ENCODE results near the gene RDH13. TPM values are rescaled to one million over a fixed set of nuclear protein-coding genes. Genes with fewer than 3 reads are reported as not detected.
"Not testable (repeated sequence)": the region's sequence is repeated elsewhere in the genome, so short reads cannot be mapped to it uniquely, and the experiment has no call there.

The RDH13 gene
- total RNA-seq, 1 donor from 2014 or later: 9.0 TPM

DNA sequence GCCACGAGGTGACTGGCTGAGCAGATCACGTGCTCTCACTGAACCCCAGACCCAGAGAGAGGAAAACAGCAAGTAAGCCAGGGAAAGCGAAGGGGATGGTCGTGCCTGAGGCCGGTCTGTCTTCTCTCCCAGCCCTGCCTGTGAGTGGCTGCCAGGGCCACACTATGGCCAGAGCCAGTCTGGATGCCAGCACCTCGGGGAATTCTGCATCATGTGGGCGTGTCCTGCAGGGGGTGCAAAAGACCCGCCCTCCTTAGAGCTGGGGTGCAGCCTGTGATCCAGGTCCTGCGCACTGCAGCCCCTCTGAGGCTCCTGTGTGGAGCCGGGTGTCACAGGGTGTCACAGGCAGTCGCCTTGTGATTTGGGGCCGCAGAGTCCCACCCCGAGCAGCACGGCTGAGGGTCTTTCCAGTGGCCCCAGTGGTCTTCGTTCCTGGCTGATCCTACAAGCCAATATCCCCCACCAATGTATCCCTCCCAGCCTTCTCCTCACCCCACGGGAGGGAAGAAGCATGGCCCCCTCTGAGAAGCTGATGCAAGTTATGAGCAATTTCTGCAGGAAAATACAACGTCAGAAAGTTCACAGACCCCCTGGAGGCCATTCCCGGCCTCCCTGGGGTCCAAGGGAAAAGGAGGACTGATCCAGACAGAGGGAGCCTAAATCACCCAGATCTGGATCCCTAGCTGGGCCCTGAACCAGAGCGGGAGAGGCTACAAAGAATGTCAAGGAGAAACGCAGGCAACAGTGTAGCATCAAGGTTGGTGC is 46.8 kb upstream of the RDH13 start:
- peaks cover 56% of the 10 kb centered on the region for H4K20me1 ChIP-seq (ENCODE audit: low read depth)
- no peaks in the 10 kb centered on the region for H3F3A ChIP-seq (ENCODE audit: low read depth)
- H3K36me3 ChIP-seq: no peaks in the 10 kb centered on the region
- no peak for DNase-seq (ENCODE audit: low spot score)
- H3K27me3 ChIP-seq: no peaks in the 10 kb centered on the region
- no peaks in the 10 kb centered on the region for H3K9me3 Mint-ChIP-seq
- peaks cover 38% of the 10 kb centered on the region for H3K79me2 ChIP-seq (ENCODE audit: low read depth)
- H3K27ac ChIP-seq: no peak overlapping the region
- no peak overlapping the region for H3K9ac ChIP-seq
- H3K4me1 ChIP-seq: no peaks in the 10 kb centered on the region
- H3K4me1 Mint-ChIP-seq: peaks cover 17% of the 10 kb centered on the region
- H3K9me3 ChIP-seq (ENCODE audit: low read depth): no peaks in the 10 kb centered on the region
- peaks cover 5% of the 10 kb centered on the region for H3K27me3 Mint-ChIP-seq (ENCODE audit: insufficient read depth, low read depth)
- no peak overlapping the region for H3K4me2 ChIP-seq
- H2AFZ ChIP-seq (replicated peaks): no peak overlapping the region
- TF ChIP-seq EZH2 (IDR thresholded peaks at IDR 0.05) (no peak), EZH2phosphoT487 (IDR thresholded peaks at IDR 0.05) (no peak)
- TF ChIP-seq, protein P1, sequence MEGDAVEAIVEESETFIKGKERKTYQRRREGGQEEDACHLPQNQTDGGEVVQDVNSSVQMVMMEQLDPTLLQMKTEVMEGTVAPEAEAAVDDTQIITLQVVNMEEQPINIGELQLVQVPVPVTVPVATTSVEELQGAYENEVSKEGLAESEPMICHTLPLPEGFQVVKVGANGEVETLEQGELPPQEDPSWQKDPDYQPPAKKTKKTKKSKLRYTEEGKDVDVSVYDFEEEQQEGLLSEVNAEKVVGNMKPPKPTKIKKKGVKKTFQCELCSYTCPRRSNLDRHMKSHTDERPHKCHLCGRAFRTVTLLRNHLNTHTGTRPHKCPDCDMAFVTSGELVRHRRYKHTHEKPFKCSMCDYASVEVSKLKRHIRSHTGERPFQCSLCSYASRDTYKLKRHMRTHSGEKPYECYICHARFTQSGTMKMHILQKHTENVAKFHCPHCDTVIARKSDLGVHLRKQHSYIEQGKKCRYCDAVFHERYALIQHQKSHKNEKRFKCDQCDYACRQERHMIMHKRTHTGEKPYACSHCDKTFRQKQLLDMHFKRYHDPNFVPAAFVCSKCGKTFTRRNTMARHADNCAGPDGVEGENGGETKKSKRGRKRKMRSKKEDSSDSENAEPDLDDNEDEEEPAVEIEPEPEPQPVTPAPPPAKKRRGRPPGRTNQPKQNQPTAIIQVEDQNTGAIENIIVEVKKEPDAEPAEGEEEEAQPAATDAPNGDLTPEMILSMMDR (IDR thresholded peaks at IDR 0.05): no peak
- H3K4me3 Mint-ChIP-seq: peak overlapping the region; percentile 10
- H3K36me3 Mint-ChIP-seq: peaks cover 16% of the 10 kb centered on the region
- no peak overlapping the region for H3K4me3 ChIP-seq
- H3K27ac Mint-ChIP-seq: no peak overlapping the region

DNA sequence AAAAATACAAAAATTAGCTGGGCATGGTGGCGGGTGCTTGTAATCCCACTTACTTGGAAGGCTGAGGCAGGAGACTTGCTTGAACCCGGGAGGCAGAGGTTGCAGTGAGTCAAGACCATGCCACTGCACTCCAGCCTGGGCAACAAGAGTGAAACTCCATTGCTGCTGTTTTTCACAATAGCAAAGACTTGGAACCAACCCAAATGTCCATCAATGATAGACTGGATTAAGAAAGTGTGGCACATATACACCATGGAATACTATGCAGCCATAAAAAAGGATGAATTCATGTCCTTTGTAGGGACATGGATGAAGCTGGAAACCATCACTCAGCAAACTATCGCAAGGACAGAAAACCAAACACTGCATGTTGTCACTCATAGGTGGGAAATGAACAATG is 44.3 kb upstream of the RDH13 start:
- H3K27me3 ChIP-seq; H3K4me3 Mint-ChIP-seq; H2AFZ ChIP-seq (replicated peaks); H3F3A ChIP-seq (ENCODE audit: low read depth); H3K9me3 ChIP-seq (ENCODE audit: low read depth); H3K36me3 ChIP-seq; H3K4me1 Mint-ChIP-seq; H3K9me3 Mint-ChIP-seq; H3K27ac Mint-ChIP-seq; DNase-seq (ENCODE audit: low spot score); H3K9ac ChIP-seq; H3K4me3 ChIP-seq; H3K4me1 ChIP-seq; H3K27me3 Mint-ChIP-seq (ENCODE audit: insufficient read depth, low read depth); H3K4me2 ChIP-seq; H3K27ac ChIP-seq: not testable (repeated sequence)
- peaks cover 32% of the 10 kb centered on the region for H4K20me1 ChIP-seq (ENCODE audit: low read depth)
- peaks cover 24% of the 10 kb centered on the region for H3K36me3 Mint-ChIP-seq
- H3K79me2 ChIP-seq (ENCODE audit: low read depth): peaks cover 13% of the 10 kb centered on the region

DNA sequence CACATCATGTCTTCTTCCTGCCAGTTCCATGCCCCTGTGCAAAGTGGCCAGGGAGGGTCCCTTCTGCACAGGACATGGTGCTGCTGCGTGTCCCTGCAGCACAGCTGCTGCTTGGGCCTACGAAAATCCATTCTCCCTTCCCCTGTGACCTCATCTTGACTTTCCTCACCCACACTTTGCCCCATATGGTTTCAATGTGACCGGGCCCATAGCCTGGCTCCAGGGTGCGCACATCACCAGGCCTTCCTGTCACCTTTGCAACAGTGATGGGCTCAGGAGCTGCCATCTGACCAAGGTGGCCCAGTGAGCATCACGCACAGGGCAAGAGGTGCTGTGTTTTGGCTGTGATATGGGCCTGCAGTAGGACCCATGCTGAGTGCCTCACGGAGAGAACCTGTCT is 43.6 kb upstream of the RDH13 start:
- Histone ChIP-seq H3K9me3 (ENCODE audit: low read depth) (no peaks in the 10 kb centered on the region), H4K20me1 (ENCODE audit: low read depth) (peaks cover 26% of the 10 kb centered on the region), H3K36me3 (peaks cover 5% of the 10 kb centered on the region), H3K4me2 (no peak overlapping the region), H3K27me3 (no peaks in the 10 kb centered on the region), H3F3A (ENCODE audit: low read depth) (no peaks in the 10 kb centered on the region), H3K4me1 (no peaks in the 10 kb centered on the region), H3K9ac (no peak overlapping the region), H2AFZ (replicated peaks) (no peak overlapping the region), H3K79me2 (ENCODE audit: low read depth) (peaks cover 9% of the 10 kb centered on the region), H3K27ac (no peak overlapping the region), H3K4me3 (no peak overlapping the region)
- Mint-ChIP-seq H3K9me3 (no peaks in the 10 kb centered on the region), H3K27me3 (ENCODE audit: insufficient read depth, low read depth) (peaks cover 2% of the 10 kb centered on the region), H3K4me3 (no peak overlapping the region), H3K36me3 (peaks cover 26% of the 10 kb centered on the region), H3K4me1 (peaks cover 2% of the 10 kb centered on the region), H3K27ac (no peak overlapping the region)
- TF ChIP-seq EZH2 (IDR thresholded peaks at IDR 0.05) (no peak), EZH2phosphoT487 (IDR thresholded peaks at IDR 0.05) (no peak)
- TF ChIP-seq, protein P1 (IDR thresholded peaks at IDR 0.05): no peak
- DNase-seq (ENCODE audit: low spot score): no peak

DNA sequence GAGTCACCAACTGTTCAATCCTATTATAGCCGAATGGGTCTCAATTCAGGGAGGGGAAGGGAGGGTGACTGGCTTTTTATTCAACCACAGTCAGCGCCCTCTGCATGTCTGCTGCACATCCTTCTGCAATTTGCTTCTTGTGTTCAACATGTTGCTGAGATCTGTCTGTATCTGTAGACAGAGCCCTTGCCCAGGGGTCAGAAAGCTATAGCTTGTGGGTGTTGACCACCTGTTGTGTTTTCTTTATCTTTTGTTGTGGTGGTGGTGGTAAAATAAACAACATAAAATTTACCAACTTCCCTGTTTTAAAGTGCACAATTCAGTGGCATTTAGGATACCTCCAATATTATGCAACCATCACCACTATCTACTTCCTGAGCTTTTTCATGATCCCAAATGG is 42.3 kb upstream of the RDH13 start:
- TF ChIP-seq EZH2 (IDR thresholded peaks at IDR 0.05) (no peak), EZH2phosphoT487 (IDR thresholded peaks at IDR 0.05) (no peak)
- TF ChIP-seq, protein P1 (IDR thresholded peaks at IDR 0.05): no peak
- Histone ChIP-seq H3F3A (ENCODE audit: low read depth) (no peaks in the 10 kb centered on the region), H3K4me2 (no peak overlapping the region), H4K20me1 (ENCODE audit: low read depth) (peaks cover 25% of the 10 kb centered on the region), H3K27me3 (no peaks in the 10 kb centered on the region), H3K9me3 (ENCODE audit: low read depth) (no peaks in the 10 kb centered on the region), H2AFZ (replicated peaks) (no peak overlapping the region), H3K36me3 (peaks cover 5% of the 10 kb centered on the region), H3K4me1 (no peaks in the 10 kb centered on the region), H3K4me3 (no peak overlapping the region), H3K9ac (no peak overlapping the region), H3K79me2 (ENCODE audit: low read depth) (peaks cover 6% of the 10 kb centered on the region), H3K27ac (no peak overlapping the region)
- Mint-ChIP-seq H3K4me3 (no peak overlapping the region), H3K4me1 (peaks cover 4% of the 10 kb centered on the region), H3K36me3 (peaks cover 25% of the 10 kb centered on the region), H3K27ac (no peak overlapping the region), H3K27me3 (ENCODE audit: insufficient read depth, low read depth) (no peaks in the 10 kb centered on the region), H3K9me3 (no peaks in the 10 kb centered on the region)
- no peak for DNase-seq (ENCODE audit: low spot score)

Measured in neural progenitor cell (in vitro differentiated cells).